ENCODE data around the gene TMEM135.

The TMEM135 gene

GRCh38 chr11:87304412-87304811, 266.7 kb downstream of the TMEM135 start:
- H3K4me3 ChIP-seq (ENCODE audit: low read depth, low read length), result no peak overlapping the region
- in situ Hi-C loops (cut with HindIII; ENCODE audit: low sequenced_read_pairs), result no loop called here
- no peak for TF ChIP-seq CTCF (IDR thresholded peaks at IDR 0.05; ENCODE audit: low read depth, low read length)
- DNase-seq (ENCODE audit: low read depth, low spot score), result no peak

- DNase-seq (ENCODE audit: low read depth, low spot score), result no peak
- in situ Hi-C loops (cut with HindIII; ENCODE audit: low sequenced_read_pairs), result no loop called here
- TF ChIP-seq CTCF (IDR thresholded peaks at IDR 0.05; ENCODE audit: low read depth, low read length), result no peak
- no peak overlapping the region for H3K4me3 ChIP-seq (ENCODE audit: low read depth, low read length)
Measured at GRCh38 chr11:87306262-87306851, 268.6 kb downstream of the TMEM135 start.

- TF ChIP-seq CTCF (IDR thresholded peaks at IDR 0.05; ENCODE audit: low read depth, low read length), result no peak
- H3K4me3 ChIP-seq (ENCODE audit: low read depth, low read length), result no peak overlapping the region
- no peak for DNase-seq (ENCODE audit: low read depth, low spot score)
- in situ Hi-C loops (cut with HindIII; ENCODE audit: low sequenced_read_pairs), result no loop called here
Measured at GRCh38 chr11:87307101-87307500, 269.4 kb downstream of the TMEM135 start.

- no peak for TF ChIP-seq CTCF (IDR thresholded peaks at IDR 0.05; ENCODE audit: low read depth, low read length)
- in situ Hi-C loops (cut with HindIII; ENCODE audit: low sequenced_read_pairs), result no loop called here
Measured at GRCh38 chr11:87315229-87315628, 277.5 kb downstream of the TMEM135 start.

GRCh38 chr11:87316491-87316890, 278.8 kb downstream of the TMEM135 start:
- no peak overlapping the region for H3K4me3 ChIP-seq (ENCODE audit: low read depth, low read length)
- DNase-seq (ENCODE audit: low read depth, low spot score), result no peak
- no peak for TF ChIP-seq CTCF (IDR thresholded peaks at IDR 0.05; ENCODE audit: low read depth, low read length)
- in situ Hi-C loops (cut with HindIII; ENCODE audit: low sequenced_read_pairs), result no loop called here

More at GRCh38 chr11:87315229-87315628, 277.5 kb downstream of the TMEM135 start:
- no peak overlapping the region for H3K4me3 ChIP-seq (ENCODE audit: low read depth, low read length)
- no peak for DNase-seq (ENCODE audit: low read depth, low spot score)

- H3K4me3 ChIP-seq (ENCODE audit: low read depth, low read length), result no peak overlapping the region
- no peak for DNase-seq (ENCODE audit: low read depth, low spot score)
- no peak for TF ChIP-seq CTCF (IDR thresholded peaks at IDR 0.05; ENCODE audit: low read depth, low read length)
- in situ Hi-C loops (cut with HindIII; ENCODE audit: low sequenced_read_pairs), result no loop called here
Measured at GRCh38 chr11:87317441-87317840, 279.7 kb downstream of the TMEM135 start.
